ENCODE results near the gene CARD16.
"Not testable (repeated sequence)": the region's sequence is repeated elsewhere in the genome, so short reads cannot be mapped to it uniquely, and the experiment has no call there.

CARD16 gene

DNA sequence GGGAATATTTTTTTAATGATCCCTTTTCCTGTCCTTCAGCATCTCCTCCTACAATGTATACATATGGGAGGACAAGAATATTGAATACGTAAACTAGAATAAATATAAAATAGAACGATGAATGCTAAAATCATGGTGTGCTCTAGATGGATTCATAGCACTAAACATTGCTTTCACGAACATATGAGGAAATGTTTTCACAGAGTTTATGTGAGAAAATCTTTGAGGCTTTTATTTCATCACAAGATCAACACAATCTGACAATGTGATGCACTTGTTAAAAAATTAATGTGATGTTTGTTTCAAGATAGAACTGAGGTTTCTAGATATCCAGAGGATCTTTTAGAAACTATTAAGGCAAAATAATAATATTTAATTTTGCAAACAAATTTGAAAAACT lies 3.0 kb downstream of the CARD16 start:
- no peak for DNase-seq (ENCODE audit: low read depth)
- TF ChIP-seq, protein P1, sequence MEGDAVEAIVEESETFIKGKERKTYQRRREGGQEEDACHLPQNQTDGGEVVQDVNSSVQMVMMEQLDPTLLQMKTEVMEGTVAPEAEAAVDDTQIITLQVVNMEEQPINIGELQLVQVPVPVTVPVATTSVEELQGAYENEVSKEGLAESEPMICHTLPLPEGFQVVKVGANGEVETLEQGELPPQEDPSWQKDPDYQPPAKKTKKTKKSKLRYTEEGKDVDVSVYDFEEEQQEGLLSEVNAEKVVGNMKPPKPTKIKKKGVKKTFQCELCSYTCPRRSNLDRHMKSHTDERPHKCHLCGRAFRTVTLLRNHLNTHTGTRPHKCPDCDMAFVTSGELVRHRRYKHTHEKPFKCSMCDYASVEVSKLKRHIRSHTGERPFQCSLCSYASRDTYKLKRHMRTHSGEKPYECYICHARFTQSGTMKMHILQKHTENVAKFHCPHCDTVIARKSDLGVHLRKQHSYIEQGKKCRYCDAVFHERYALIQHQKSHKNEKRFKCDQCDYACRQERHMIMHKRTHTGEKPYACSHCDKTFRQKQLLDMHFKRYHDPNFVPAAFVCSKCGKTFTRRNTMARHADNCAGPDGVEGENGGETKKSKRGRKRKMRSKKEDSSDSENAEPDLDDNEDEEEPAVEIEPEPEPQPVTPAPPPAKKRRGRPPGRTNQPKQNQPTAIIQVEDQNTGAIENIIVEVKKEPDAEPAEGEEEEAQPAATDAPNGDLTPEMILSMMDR (conservative IDR thresholded peaks at IDR 0.05; ENCODE audit: low read length) = no peak
- no peak overlapping the region for H3K4me3 ChIP-seq (ENCODE audit: low read length)

GRCh38 chr11:105040703-105041102 lies 4.4 kb downstream of the CARD16 start:
- DNase-seq (ENCODE audit: low read depth) = no peak
- TF ChIP-seq, protein P1 (conservative IDR thresholded peaks at IDR 0.05; ENCODE audit: low read length) = no peak
- H3K4me3 ChIP-seq (ENCODE audit: low read length) = no peak overlapping the region

DNA sequence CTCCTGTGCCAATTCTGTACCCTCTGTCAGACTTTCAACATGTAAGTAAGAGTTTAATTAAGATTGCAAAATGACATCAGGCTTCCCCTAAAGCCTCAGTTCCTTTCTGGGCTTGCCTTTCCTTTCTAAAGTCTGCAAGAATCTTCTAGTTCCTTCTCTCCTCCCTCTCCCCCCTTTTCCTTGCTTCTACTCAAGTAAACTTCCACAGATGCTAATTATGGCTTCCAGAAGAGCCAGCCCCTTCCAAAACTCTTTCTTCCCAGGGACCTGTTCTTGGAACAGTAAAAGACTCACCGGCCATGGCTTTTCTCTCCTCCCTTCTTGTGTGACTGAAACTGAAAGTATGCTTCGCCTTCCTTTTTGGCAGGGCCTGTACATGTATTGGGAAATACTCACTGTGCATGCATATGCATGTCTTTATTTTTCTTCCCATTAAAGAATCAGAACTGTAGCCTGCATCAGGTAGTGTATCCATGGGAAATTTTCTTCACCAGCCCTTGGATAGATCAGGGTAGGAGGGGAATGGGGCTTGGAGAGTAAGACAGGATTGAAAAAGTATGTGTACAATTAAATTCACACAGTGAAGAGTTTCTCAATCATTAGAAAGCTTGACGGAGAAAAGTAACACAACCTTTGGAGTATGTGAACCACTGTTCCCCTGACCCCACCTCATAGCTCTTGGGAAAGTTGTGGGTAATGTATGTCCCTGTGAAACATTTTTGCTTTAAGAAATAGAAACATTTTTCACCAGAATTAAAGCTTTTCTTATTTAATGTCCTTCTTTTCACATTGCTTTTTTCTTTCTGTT lies 10.1 kb downstream of the CARD16 start, which contains the start of gene CASP1:
CASP1 (minus strand) TSS at position 332 of the 808 bp plus-strand sequence; CDS start at position 301, 31 bp downstream.
- TF ChIP-seq, protein P1 (conservative IDR thresholded peaks at IDR 0.05; ENCODE audit: low read length) = no peak
- H3K4me3 ChIP-seq (ENCODE audit: low read length) = peak within 1 kb of the TSS; percentile 62
- peak; percentile 82 for DNase-seq (ENCODE audit: low read depth)

GRCh38 chr11:105034388-105034787 lies 10.7 kb downstream of the CARD16 start:
- peak overlapping the region; percentile 62 for H3K4me3 ChIP-seq (ENCODE audit: low read length)
- not testable (repeated sequence) for DNase-seq (ENCODE audit: low read depth)

DNA sequence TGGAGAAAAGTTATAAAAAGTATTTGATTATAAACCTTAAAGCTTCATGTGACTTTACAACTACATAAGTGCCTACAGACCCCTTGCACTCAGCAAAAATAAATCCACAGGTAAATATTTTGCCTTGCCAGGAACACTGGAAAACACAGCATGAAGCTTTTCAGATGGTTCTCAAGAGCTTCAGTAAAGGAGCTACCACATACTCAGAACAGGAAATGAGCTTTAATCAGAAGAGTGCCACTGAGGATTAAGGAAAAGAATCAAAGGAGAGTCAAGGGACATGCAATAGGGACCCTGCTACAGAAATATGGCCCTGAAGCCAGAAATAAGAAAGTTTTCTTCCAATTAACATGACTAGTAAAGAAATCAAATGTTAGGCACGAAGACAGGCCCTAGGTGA lies 11.4 kb downstream of the CARD16 start:
- 0 out of 2 replicates have a peak overlapping the region, but pooled peaks have one; percentile 11 for H3K4me3 ChIP-seq (ENCODE audit: low read length)
- TF ChIP-seq, protein P1 (conservative IDR thresholded peaks at IDR 0.05; ENCODE audit: low read length) = no peak
- DNase-seq (ENCODE audit: low read depth) = no peak

GRCh38 chr11:105033343-105033742 lies 11.8 kb downstream of the CARD16 start:
- H3K4me3 ChIP-seq (ENCODE audit: low read length) = no peak overlapping the region
- TF ChIP-seq, protein P1 (conservative IDR thresholded peaks at IDR 0.05; ENCODE audit: low read length) = no peak
- DNase-seq (ENCODE audit: low read depth) = no peak

GRCh38 chr11:105032495-105032894 lies 12.6 kb downstream of the CARD16 start:
- TF ChIP-seq, protein P1 (conservative IDR thresholded peaks at IDR 0.05; ENCODE audit: low read length) = no peak
- DNase-seq (ENCODE audit: low read depth) = no peak
- no peak overlapping the region for H3K4me3 ChIP-seq (ENCODE audit: low read length)
